VCaP (cell line): ENCODE data around the gene VN1R5.

ENCODE experiments used
- H3K27ac ChIP-seq: fragments of 450-650 bp; 2 replicates; pipeline ENCODE4 v1.5.1; 2017
- TF ChIP-seq, protein P1 (sequence below): fragments of 450-650 bp; conservative IDR thresholded peaks from 2 replicates; pipeline ENCODE4 v1.5.1; 2017; ENCODE audit warnings: mild to moderate bottlenecking, moderate library complexity

VN1R5 gene

DNA sequence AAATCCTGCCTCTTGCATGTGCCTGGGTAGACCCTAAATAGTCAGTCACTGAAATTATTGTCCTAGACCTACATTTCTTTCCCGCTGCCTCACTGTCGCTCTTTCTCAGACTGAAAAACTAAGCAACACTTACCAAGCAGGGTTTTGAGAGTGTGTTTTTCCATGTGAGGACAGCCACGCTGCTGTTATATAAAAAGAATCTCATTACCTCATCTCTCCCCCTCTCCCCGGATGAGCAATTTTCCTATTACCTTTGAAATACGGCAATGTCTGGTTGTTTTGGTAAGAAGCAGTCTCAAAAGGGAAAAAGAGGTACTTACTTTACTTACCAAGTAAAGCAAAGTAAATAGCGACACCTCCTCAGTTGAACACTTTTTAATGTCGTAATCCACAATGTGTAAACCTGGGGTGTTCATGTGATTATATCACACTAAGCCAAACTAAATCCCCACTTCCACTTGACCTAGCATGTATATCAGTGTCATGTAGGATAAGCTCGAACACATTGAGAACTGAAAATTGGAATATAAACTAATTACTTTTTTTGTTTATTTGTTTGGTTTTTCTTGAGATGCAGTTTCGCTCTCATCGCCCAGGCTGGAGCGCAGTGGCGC is 12.2 kb upstream of the VN1R5 start:
- no peak overlapping the region for H3K27ac ChIP-seq
- TF ChIP-seq, protein P1, sequence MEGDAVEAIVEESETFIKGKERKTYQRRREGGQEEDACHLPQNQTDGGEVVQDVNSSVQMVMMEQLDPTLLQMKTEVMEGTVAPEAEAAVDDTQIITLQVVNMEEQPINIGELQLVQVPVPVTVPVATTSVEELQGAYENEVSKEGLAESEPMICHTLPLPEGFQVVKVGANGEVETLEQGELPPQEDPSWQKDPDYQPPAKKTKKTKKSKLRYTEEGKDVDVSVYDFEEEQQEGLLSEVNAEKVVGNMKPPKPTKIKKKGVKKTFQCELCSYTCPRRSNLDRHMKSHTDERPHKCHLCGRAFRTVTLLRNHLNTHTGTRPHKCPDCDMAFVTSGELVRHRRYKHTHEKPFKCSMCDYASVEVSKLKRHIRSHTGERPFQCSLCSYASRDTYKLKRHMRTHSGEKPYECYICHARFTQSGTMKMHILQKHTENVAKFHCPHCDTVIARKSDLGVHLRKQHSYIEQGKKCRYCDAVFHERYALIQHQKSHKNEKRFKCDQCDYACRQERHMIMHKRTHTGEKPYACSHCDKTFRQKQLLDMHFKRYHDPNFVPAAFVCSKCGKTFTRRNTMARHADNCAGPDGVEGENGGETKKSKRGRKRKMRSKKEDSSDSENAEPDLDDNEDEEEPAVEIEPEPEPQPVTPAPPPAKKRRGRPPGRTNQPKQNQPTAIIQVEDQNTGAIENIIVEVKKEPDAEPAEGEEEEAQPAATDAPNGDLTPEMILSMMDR = no peak

DNA sequence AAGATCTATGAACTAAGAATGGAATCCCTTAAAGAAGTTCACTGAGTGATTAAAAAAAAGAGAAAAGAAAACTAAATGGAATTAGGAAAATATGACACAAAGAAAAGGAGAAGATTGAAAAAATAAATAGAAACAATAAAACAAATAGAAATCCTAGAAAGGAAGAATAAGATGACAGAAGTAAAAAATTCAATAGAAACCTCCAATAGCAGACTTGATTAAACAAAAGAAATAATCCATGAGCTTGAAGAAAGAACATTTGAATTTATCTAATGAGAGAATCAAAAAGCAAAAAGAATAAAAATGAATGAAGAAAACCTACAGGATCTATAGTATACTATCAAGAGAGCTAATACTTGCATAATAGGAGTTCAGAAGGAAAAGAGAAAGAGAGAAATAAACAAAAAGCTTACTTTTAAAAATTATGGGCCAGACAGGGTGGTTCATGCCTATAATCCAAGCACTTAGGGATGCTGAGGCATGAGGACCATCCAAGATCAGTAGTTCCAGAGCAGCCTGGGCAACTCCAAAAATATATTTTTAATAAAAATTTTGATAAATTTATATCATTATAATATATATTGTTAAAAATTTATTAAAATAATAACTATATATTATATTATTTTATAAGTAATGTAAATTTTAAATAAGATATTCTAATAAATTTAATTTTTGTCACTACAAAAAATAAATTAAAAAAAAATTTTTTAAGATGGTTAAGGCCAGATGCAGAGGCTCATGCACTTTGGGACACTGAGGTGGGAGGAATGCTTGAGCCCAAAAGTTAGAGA is 9.4 kb upstream of the VN1R5 start:
- no peak overlapping the region for H3K27ac ChIP-seq
- TF ChIP-seq, protein P1 = no peak

DNA sequence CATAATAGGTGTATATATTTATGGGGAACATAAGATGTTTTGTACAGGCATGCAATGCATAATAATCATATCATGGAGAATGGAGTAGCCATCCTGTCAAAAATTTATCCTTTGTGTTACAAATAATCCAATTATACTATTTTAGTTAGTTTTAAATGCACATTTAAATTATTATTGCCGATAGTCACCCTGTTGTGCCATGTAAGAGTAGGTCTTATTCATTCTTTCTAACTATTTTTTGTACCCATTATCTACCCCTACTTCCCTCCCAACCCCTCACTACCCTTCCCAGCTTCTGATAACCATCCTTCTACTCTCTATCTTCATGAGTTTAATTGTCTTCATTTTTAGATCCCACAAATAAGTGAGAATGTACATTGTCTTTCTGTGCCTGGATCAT is 8.3 kb upstream of the VN1R5 start:
- TF ChIP-seq, protein P1 = no peak
- H3K27ac ChIP-seq = no peak overlapping the region

DNA sequence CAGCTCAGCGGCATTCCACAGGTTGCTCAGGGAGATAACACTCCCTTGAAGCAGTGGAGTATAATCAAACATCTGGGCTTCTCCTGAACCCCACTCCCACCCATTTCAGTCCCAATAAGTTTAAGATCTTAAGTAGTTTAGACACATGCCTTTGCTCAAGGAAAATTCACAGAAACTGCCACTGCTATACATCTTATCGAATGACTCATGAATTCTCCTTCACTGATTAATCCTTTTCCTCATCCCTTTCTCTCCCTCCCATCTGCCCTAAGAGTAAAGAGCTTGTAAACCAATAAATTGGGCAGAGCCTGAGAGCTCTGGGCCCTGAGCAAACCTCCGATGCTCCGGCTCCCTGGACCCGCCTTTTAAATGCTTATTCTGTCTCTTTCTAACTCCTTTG is 10.2 kb downstream of the VN1R5 start:
- no peak overlapping the region for H3K27ac ChIP-seq
- TF ChIP-seq, protein P1 = no peak

DNA sequence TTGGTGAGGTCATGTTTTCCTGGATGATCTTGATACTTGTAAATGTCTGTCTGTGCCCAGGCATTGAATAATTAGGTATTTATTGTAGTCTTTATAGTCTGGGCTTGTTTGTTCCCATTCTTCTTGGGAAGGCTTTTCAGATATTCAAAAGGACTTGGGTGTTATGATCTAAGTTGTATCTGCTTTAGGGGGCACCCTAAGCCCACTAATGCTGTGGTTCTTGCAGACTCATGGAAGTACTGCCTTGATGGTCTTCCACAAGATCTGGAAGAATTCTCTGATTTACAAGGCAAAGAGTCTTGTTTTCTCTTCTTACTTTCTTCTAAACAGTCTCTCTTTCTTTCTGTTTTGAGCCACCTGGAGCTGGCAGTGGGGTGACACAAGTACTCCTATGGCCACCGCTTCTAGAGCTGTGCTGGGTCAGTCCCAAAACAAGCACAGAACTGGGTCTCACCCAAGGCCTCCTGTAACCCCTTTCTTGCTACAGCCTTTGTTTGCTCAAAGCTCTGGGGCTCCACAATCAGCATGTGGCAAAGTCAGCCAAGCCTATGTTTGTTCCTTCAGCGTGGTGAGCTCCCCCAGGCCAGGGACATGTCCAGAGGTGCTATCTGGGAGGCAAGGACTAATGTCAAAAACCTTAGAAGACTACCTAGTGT is 12.6 kb downstream of the VN1R5 start:
- no peak overlapping the region for H3K27ac ChIP-seq
- TF ChIP-seq, protein P1 = no peak

DNA sequence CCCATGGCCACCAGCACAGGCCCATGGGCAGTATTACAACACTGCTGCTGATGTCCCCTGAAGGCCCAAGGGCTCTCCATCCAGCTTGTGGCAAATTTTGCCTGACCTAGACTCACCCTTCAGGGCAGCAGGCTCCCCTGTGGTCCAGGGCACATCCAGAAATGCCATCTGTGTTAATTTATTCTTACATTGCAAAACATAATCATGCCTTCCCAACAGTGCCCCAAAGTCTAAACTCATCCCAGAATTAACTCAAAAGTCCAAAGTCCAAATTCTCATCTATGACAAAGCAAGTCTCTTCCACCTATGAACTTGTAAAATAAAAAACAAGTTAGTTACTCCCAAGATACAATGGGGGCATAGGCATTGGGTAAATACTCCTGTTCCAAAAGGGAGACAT is 13.3 kb downstream of the VN1R5 start:
- no peak overlapping the region for H3K27ac ChIP-seq
- TF ChIP-seq, protein P1 = no peak

DNA sequence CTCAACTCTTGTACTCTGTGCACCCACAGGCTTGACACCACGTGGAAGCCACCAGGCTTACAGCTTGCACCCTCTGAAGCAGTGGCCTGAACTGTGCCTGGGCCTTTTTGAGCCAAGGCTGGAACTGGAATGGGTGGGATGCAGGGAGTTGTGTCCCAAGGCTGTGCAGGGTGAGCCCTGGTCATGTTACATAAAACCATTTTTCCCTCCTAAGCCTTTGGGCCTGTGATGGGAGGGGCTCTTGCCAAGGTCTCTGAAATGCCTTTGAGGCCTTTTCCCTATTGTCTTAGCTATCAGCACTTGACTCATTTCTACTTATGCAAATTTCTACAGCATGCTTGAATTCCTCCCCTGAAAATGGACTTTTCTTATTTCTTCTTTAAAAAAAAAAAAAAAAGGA is 14.1 kb downstream of the VN1R5 start:
- TF ChIP-seq, protein P1 = no peak
- no peak overlapping the region for H3K27ac ChIP-seq
